HG02852 (cell line): ENCODE results near the gene CCDC150.
"Not testable (repeated sequence)": the region's sequence is repeated elsewhere in the genome, so short reads cannot be mapped to it uniquely, and the experiment has no call there.

Experiments used
- ATAC-seq: cut with Tn5 transposase; IDR thresholded peaks from one replicate; pipeline ENCODE4 v1.9.1; 2021; ENCODE audit warnings: mild to moderate bottlenecking, moderate library complexity; ENCODE audit not compliant: unreplicated experiment

Gene CCDC150

GRCh38 chr2:196703695-196704094 lies 64.2 kb downstream of the CCDC150 start:
- ATAC-seq, result no peak

DNA sequence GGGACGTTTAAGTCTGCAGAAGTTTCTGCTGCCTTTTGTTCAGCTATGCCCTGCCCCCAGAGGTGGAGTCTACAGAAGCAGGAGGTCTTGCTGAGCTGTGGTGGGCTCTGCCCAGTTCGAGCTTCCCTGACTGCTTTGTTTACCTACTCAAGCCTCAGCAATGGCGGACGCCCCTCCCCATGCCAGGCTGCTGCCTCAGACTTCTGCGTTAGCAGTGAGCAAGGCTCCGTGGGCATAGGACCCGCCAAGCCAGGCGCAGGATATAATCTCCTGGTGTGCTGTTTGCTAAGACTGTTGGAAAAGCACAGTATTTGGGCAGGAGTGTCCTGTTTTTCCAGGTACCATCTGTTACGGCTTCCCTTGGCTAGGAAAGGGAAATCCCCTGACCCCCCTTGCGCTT lies 70.5 kb downstream of the CCDC150 start:
- ATAC-seq, result not testable (repeated sequence)

DNA sequence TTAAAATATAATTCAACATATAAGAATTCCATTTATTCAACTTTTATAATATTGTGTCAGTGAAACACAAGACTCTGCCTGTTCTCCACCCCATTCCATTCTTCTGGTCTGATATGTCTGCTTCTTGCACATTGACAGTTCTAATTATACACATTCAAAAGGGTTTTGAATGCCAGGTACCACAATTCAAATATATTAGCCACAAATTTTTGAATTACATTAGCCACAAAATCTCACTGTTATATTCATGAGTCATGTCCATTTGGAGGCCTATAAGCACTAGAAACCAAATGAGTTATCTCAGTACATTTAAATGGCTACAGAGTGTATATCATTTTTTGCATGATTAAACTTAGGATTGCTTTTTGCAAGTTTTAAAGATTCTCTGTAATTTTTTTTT lies 72.1 kb downstream of the CCDC150 start:
- no peak for ATAC-seq

DNA sequence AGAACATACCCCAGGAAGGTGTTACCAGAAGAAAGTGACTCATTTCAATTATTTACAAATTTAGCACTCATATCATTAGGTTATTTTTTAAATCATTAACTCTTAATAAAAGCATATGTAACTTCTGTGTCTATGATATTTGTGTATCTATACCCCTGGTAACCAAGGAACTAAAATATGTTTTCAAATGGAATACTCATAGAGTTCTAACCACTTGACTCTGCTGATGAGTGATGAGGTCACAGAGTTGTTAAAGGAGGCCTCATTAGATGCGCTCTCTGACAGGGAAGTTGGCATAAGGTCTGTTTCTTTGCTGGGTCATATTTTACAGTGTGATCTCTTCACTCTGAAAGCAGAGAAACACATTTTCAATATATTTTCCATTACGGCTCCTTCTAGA lies 73.4 kb downstream of the CCDC150 start:
- ATAC-seq, result no peak

- ATAC-seq, result no peak
These were observed 79.0 kb downstream of the CCDC150 start for GRCh38 chr2:196718419-196719109.

DNA sequence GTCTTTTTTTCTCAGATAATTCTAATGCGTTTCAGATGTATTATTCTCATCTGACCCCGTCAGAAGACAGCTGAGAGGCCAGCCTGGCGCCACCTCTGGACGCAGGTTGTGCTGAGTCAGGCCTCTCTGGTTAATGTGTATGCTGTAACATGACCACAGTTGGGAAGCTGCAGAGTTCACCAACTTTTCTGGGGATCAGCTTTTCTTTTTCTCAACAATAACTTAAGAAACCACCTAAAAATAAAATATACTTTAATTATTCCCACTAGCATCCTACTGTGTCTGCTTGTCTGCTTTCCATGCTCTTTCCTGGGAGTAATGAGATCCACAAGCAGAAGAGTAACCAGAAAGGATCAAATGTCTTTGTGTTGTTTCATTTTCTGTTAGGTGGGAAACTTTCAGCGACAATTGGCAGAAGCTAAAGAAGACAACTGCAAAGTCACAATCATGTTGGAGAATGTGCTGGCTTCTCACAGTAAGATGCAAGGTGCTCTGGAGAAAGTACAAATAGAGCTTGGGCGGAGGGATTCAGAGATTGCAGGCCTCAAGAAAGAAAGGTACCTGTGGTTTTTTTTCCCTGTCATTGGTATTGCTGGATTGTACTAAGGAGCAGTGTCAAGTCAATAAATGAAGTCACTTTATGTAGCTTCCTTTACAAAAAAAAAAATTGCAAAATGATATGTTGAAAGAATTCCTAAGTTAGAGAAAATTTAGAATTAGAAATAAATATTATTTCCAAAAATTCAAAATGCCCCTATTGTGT lies 79.8 kb downstream of the CCDC150 start:
- ATAC-seq, result no peak

- ATAC-seq, result no peak
These were observed 84.1 kb downstream of the CCDC150 start for GRCh38 chr2:196723571-196723970.

DNA sequence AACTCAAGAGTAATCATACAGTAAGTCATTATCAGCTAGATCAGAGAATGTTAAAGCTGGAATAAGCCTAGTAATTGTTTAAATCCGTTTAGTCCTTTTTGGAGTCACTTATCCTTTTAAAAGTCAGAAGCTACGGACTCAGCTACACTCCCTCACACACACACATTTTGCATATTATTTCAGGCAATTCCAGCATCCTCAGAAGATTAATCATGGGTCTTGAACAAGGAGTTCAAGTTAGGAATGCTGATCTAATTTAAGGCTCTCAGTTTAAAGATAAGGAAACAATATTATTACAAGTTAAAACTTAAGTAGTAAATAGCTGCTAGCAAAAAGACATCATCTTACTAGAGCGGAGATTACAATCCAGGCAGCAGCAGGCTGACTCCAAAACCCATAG lies 85.7 kb downstream of the CCDC150 start:
- no peak for ATAC-seq

DNA sequence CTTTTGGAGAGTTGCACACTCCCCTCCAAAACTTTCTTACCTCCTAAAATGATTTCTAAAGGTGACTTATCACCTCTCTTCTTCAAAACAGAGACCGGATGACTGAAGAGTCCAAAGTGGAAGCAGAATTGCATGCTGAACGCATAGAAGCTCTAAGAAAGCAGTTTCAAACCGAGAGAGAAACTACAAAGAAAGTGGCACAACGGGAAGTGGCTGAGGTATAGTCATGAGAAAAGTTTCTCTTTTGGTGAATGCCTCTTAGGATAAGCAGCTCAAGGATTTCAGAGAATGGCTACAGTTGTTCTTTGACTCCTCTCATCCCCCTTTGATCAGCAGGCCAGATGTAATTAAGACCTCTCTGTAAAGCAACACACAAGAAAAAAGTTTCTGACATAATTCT lies 86.4 kb downstream of the CCDC150 start:
- ATAC-seq, result peak; percentile 78

- no peak for ATAC-seq
These were observed 89.9 kb downstream of the CCDC150 start for GRCh38 chr2:196729418-196729817.

DNA sequence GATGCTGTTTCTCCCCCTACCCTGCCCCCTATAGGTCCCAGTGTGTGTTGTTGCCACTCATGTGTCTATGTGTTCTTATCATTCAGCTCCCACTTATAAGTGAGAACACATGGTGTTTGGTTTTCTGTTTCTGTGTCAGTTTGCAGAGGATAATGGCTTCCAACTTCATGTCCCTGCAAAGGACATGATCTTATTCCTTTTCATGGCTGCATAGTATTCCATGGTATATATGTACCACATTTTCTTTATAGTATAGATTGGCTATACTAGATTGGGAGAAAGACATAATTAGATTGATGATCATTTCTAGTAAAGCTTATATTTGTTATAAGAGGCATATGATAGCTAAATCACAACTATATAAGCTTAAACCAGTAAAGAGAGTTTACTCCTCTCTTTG lies 97.1 kb downstream of the CCDC150 start:
- ATAC-seq, result not testable (repeated sequence)

- no peak for ATAC-seq
These were observed 97.5 kb downstream of the CCDC150 start for GRCh38 chr2:196737046-196737445.

DNA sequence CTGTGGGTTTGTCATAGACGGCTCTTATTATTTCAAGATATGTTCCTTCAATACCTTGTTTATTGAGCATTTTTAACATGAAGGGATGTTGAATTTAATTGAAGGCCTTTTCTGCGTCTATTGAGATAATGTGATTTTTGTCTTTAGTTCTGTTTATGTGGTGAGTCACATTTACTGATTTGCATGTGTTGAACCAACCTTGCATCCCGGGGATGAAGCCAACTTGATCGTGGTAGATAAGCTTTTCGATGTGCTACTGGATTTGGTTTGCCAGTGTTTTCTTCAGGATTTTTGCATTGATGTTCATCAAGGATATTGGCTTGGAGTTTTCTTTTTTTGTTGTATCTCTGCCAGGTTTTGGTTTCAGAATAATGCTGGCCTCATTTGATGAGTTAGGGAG lies 99.5 kb downstream of the CCDC150 start:
- ATAC-seq, result no peak

DNA sequence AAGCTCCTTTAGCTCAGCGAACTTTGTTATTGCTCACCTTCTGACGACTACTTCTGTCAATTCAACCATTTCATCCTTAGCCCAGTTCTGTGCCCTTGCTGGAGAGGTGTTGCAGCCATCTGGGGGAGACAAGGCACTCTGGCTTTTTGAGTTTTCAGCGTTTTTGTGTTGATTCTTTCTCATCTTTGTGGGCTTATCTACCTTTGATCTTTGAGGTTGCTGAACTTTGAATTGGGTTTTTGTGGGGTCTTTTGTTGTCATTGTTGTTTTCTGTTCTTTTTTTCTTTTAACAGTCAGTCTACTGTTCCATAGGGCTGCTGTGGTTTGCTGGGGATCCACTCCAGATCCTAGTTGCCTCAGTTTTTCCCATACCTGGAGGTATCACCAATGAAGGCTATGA lies 102.7 kb downstream of the CCDC150 start:
- no peak for ATAC-seq

GRCh38 chr2:196742685-196743084 lies 103.2 kb downstream of the CCDC150 start:
- ATAC-seq, result no peak

DNA sequence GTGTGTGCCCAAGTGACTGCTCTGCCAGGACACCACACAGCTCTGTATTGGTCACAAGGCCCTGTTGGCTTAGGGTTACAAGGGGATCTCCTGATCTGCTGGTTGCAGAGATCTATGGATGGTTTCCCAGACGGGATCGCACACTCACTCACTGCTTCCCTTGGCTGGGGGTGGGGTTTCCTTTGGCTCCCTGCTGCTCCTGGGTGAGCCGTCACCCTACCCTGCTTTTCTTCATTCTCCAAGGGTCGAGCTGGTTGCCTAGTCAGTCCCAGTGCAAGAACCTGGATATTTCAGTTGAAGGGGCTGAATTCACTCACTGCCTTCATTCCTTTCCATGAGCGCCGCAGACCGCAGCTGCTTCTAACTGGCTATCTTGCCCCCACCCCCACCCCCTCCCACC lies 103.7 kb downstream of the CCDC150 start:
- no peak for ATAC-seq

GRCh38 chr2:196745711-196746110 lies 106.2 kb downstream of the CCDC150 start:
- no peak for ATAC-seq

DNA sequence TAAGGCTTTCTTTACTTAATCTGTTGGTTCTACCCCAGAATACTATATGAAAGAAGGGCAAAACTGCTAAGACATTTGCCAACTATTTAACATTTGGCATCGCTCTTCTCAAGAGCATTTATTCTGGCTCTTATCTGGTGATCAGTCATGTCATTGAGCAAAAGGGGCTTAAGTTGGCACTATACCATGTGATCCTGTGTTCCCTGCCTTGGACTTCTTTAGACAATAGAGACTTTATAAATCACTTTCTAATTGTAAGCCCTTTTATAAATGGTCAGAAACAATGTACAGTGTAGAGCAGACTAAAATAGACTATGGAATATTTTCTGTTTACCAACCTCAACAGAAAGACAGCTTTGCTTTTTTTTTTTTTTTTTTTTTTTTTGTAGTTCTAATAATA lies 107.9 kb downstream of the CCDC150 start:
- ATAC-seq, result no peak

DNA sequence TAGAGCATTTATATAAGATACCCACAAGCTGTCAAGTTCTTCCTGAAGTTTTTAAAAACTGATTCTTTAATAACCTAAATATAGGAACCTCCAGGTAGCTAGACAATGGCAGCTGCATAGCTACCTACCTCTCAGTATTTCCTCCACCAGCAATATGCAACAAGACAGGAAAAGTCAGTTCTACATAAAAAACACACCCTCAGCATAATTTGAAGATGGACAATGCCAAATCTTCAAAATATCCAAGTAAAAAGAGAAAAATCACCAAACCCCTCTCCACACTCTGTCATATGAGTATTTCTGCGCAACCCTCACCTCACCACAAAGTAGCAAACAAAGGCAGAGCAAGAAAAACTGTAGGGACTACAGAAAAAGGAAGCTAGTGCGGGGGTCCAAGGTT lies 108.6 kb downstream of the CCDC150 start:
- no peak for ATAC-seq

- ATAC-seq, result no peak
These were observed 110.9 kb downstream of the CCDC150 start for GRCh38 chr2:196750291-196750923.

- peak; percentile 94 for ATAC-seq
These were observed 111.6 kb downstream of the CCDC150 start for GRCh38 chr2:196750977-196751631.
